CD4-positive, alpha-beta T cell treated with Interferon gamma for 1 hour (primary cell): Measurements from ENCODE around the gene PMM2.
"Not testable (repeated sequence)": the region's sequence is repeated elsewhere in the genome, so short reads cannot be mapped to it uniquely, and the experiment has no call there.

Experiments used
- DNase-seq: peaks from one replicate; pipeline ENCODE4 v3.0.0-alpha.2; 2020

The PMM2 gene

DNA sequence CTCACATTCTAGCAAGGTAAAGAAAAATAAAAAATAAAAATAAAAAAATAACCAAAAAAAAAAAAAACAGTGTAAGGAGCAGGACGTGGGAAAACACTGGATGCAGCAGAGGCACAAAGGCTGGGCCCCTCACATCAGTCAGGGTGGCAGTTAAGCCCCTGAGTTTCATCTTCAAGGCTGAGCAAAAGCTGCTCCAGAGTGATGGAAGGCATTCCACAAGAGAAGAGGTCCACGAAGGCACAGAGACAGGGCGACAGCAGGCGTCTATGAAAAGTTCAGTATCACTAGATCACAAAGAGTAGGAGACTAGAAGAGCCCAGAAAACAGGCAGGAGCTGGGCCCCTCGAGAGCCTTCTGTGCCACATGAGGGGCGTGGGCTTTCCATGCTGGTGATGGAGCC, 12.2 kb upstream of the PMM2 start:
- no peak for DNase-seq

DNA sequence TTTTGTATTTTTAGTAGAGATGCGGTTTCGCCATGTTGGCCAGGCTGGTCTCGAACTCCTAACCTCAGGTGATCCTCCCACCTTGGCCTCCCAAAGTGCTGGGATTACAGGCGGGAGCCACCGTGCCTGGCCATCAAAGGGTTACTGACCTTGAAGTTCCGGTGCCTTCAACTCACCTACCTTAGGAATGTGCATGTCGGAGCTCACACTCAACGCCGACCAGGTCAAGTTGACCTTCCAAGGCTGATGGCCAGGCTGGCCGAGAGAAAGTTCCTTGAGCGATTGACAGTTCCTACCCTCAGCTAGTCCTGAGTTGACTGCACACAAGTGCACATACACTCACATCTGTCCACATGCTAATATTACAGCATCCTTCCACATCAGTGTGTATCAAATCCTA, 11.3 kb upstream of the PMM2 start:
- DNase-seq: not testable (repeated sequence)

DNA sequence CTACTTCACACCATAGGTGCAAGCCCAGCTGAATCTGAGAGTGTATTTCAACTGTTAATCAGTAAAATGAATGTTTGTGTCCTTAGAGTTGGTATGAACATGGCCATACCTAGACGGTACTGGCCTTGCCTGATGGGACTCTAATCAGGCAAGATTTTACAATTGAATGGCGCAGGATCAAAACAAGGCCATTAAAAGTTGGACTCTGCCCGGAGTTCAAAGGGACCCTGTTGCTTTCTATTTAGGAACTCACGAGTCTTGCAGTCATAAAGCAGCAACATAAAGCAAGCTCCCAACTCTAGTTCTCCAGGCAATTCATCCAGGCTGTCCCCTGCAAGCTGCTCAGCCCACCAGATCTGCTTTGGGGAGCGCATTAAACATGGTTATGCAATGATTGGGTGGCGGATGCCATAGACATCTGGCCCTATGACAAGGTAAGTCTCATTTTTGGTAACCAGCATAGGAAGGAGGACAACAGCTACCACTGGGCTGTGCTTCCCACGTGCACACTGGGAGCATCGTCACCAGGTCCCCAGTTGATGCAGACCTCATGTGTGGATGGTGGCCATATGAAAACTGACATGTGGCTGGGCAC, 9.0 kb upstream of the PMM2 start:
- no peak for DNase-seq

DNA sequence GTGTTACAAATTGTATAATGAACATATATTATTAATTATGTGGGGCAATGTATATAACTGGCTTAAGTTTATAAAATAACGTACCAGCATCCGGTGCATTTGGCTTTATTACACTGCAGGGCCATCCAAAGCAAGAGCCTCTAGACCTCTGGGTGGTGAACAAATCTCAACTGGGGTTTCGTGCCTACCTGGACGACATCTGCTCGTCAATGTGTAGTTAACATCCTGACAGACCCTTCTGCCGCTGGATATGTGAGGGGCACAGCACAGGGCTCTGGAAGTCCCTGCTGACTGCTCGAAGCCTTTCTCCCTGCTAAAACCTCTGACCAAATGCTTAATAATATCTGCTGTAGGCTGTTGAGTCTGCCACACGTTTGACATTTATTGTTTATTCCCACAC, 2.5 kb upstream of the PMM2 start:
- DNase-seq: no peak

DNA sequence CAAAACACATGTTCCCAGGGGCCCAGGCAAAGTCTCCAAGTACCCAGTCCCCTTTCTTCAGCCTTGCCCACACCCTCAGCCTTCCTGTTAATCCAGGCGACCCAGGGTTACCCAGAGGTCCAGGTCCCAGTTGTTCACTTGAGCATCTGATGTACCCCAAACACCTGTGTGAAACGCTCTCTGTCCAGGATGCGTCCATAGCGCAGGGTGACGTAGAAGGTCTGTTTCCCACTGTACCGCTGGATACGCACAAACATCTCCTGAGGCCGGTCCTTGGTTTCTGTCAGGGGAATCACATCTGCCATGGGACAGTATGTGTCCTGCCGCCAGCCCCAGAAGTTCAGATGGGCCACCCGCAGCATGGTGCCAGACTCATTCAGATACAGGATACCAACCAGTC, 1.8 kb upstream of the PMM2 start:
- DNase-seq: no peak

DNA sequence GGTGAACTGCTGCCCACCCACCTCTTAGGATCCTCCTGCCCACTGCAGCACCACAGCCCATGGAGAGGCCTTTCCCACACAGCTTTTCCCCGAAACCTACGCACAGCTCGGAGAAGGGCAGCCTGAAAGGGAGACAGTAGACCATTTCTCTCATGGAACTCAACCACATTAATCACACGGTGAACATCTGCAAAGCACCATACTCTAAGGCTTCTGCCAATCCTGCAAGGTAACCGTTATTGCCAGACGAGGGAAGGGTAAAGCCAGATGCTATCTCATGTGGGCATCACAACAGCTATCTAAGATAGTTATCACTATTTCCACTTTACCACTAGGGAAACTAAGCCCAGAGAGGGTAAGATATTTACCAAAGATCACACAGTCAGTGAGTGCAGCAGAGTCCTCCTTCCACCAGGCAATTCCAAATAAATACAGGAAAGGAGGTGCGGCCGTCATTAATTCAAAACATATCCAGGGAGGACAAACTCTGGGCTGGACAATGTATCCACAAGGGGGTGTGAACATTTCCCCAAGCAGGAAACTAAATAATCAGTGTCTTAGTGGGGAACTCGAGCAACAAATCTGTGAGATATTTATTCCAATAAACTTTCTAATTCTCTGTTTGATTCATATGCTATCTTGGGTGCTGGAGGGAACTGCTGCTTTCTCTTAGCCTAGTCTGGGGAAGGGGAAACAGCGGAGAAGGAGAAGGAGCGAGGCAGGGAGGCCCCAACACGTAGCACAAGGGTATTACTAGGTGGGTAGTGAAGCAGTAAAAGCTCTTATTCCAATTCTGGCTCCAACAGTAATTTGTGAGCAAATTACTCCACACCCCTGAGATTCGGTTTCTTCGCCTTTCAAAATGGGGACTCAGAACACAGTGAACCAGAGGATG, 923 bp upstream of the PMM2 start:
- no peak for DNase-seq

DNA sequence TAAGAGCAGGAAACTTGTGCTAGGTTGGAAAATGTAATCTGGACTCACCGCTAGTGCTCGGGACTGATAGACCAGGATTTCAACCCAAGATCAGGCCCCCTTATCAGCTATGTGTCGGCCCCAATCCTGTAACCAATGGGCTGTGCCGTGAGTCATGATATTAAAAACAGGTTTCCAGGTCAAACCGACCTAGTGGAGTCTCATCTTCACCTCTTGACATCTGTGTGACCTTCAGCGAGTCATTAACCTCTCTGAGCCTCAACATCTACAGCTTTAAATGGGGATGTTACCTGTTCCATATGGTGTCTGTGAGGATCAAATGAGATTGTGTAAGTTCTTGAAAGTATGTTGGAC, 512 bp downstream of the PMM2 start:
- DNase-seq: no peak

DNA sequence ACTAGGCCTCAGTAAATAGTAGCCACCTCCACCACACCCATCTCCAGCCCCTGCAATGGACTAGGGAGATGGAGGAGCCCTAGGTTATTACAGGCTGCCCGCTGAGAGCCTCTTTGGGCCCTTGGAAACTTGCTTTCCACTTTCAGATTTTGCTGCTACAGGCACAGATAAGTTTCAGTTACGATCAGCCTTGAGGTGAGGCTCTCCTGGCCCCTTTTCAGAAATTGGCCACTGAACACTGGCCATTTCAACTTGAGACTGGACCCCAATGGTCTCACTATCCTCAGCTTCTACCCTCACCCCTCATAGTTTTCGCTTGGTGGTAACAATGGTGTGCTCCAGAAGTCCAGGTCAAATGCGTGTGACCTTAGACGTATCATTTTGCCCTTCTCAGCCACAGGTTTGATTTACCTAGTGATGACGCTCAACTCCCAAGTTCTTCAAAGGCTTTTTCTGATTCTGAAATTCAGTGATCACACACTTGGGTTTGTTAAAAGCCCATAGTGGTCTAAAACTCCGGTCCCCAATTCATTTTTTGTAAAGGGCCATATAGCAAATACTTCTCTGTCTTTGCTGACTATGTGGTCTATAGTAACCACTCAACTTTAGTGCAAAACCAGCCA, 1.0 kb downstream of the PMM2 start:
- DNase-seq: no peak

DNA sequence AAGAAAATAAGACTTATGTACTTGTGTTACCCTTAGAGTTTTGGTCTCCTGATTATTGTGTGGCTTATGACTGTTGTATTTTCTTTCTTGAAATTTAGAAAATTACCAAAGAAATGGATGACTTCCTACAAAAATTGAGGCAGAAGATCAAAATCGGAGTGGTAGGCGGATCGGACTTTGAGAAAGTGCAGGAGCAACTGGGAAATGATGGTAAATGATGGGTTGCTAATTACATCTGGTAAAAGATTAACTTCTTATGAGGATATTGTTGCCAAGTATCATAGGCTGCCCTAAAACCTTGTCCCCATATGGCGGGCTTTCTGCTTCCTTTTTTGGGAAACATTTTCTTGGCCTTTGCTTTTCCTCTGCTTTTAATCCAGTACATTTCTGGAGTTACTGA, 4.1 kb downstream of the PMM2 start:
- DNase-seq: no peak

DNA sequence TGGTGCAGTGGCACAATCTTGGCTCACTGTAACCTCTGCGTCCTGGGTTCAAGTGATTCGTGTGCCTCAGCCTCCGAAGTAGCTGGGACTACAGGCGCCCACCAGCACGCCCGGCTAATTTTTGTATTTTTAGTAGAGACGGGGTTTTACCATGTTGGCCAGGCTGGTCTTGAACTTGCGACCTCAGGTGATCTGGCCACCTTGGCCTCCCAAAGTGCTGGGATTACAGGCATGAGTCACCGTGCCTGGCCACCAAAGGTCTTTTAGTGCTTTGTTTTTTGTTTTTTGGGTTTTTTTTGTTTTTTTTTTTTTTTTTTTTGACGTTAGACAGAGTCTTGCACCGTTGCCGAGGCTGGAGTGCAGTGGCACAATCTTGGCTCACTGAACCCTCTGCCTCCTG, 6.1 kb downstream of the PMM2 start:
- DNase-seq: not testable (repeated sequence)

DNA sequence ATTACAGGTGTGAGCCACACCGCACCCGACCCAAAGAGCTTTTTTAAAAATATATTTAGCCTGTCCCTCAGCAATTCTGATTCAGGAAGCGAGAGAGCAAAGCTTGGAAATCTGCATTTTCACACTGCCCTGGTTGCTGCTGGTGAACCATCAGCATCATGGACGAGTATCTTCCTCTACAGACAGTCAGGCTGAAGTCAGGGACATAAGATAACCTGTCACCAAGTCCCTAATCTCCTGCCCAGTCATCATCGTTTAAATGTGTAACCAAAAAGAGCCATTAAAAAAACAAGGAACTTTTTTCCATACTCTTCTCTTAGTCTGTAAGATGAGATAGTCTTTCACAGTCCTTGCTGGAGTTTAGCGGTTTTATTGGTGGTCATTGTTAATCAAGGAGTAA, 6.7 kb downstream of the PMM2 start:
- DNase-seq: no peak

DNA sequence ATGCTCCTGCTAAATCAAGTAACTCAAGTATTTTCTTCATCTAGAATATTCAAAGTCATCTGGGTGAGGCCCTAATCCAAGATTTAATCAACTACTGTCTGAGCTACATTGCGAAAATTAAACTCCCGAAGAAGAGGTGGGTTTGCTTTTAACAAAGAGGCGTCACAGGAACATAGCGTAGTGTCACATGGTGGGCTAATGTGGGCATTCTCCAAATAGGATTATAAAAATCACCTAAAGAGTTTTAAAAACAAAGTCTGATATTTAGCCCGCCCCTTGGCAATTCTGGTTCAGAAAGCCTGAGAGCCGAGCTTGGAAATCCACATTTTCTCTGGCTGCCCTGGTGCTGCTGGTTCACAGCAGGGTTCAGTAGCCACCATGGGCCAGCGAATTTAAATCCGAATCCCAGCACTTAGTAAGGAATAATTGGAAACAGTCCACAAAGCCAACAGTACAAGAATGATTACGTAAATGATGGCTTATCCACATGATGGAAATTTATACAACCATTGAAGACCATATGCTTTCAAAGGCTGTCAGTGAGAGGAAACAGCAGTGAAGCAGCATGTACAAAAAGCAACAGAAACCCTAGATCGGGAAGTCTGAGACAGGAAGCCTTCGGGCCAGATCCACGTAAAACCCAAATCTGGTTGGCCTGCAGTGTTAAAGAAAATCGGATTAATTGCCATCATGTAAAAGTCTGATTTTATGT, 8.8 kb downstream of the PMM2 start:
- DNase-seq: no peak

DNA sequence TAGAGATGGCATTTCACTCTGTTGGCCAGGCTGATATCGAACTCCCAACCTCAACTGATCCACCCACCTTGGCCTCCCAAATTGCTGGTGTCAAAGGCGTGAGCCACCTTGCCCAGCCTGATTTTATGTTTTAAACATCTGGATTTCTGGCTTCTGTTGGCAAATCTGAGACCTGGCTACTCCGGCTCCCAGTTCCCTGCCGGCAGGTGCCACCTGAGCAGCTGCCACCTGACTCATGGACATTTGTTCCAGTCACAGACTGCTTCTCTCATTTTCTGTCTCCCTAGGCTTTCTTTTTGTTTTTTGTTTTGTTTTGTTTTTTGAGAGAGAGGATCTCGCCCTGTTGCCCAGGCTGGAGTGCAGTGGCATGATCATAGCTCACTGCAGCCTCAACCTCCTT, 9.6 kb downstream of the PMM2 start:
- DNase-seq: no peak

DNA sequence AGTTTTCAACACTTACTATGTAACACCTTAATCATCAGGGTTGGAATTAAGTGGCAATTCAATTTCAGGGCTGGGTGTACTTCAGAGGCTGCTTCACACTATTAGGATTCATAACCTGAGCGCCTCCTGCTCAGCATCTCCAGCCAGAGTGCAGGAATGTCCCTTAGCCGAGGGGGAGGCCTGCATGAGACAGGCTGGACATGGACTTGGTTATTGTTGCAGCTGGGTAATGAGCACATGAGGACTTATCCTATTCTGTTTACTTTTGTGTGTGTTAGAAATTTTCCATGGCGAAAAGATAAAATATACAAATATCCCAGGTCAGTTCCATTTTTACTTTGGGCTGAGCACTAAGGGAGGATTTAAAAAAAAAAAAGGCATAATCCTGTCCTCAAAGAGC, 10.4 kb downstream of the PMM2 start:
- no peak for DNase-seq

DNA sequence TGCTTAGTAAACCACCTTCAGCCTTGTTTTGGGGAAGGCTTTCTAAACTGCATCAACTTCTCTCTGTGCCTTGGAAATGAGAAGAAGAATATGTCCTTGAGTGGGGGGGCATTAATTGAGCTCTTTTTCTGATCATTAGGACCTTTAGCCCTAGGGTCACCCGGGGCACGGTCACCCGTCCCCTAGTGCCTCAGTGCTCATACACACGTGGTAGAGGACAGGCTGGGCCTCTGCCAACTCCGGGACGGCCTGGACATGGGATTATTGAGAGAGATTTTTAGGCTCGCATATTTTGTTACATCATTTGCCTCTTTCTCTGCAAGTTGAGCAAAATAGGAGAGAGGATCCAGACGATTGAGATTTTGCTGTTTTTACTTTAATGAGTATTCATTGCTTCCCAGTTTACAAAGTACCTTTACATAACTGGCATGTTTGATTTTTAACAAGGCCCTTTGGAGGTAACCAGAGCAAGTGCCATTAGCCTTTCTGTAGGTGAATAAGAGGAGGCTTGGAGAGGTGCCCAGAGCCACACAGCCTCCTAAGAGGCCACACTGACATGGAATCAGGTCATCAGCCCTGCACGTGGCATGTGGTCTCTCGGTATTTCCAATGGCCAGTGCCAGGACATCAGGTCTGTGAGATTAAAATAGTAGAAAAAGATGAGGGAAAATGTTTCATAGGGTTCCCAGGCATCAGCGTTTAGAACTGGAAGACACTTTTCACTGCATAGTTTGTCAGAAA, 11.1 kb downstream of the PMM2 start:
- DNase-seq: no peak

DNA sequence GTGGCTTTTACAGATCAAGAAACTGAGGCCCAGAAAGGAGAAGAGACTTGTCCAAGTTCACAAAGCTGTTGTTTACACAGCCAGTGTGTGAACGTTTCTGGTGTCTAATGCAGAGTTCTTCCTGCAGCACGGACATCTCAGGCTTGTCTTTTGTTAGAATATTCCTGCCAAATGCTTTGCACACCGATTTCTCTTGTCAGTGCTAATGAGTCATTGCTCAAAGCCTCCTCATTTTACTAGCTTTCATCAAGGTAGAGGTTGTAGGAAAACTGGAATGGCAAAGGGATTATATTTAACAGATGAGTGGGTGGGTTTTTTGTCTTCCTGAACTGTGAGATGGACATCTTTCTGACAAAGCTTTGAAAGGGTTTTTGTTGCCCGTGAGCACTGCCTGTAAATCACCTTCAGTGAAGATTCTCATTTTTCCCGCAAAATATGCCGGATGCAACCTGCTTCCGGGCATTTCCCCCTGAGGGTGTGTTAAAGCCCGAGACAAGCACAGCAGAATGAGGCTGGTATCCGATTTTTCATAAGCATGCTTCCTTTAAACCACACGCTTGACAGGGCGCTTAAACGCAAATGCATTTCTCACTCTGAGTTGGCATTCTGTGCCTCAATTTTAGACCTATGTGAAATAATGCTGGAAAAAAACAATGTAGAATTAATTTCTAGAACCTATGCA, 14.7 kb downstream of the PMM2 start:
- DNase-seq: no peak

DNA sequence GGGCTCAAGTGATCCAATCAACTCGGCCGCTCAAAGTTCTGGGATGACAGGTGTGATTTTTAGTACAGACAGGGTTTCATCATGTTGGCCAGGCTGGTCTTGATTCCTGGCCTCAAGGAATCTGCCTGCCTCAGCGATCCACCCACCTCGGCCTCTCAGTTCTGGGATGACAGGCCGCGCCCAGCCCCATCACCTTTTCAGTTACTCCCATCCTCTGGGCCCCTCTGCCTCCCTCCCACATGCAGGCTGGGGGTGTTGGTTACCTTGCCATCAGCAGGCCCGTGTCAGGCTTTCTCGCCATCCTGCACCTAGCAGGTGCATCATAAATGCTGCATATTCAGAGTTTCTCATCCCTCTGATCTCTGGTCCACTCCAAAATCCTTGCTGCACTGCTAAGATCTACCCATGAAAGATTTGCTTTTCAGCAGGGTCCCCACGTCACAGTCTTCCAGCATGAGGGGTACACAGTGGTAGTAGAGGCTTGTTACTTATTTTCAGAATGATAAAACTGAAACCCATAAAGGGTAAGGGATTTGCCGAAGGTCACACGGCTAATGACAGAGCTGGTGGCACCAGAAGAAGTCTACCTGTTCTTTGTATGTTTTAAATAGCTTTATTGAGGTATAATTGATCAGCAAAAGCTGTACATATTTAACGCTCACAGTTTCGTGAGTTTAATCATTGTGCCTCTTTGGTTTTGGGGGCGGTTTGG, 16.6 kb downstream of the PMM2 start:
- DNase-seq: no peak

DNA sequence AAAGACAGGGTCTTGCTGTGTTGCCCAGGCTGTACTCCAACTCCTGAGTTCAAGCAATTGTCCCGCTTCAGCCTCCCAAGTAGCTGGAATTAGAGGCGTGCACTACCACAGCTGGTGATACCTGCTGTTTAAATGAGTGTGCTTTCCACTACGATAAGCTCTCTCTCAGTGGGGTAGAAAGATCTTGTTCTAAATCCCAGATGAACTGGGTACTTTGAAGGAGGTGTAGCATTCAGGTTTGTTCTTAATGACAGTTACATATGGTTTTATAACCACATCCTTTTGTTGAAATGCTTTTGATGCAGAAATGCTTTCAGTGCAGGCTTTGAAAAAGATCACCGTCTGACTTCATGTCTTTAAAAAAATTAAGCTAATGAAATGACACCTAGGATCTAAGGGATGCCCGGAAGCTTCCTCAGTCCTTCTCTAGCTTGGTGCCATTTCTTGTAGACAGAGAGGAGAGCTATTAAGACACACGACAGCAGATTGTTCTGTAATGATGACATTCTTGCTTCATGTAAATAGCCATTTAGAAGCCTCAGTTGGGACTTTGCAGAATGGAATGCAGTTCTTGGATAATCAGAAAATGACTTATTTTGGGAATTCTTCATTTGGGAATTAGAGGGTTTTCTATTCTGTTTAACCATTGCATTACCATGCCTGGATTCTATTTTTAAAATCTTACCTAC, 19.5 kb downstream of the PMM2 start:
- DNase-seq: no peak

DNA sequence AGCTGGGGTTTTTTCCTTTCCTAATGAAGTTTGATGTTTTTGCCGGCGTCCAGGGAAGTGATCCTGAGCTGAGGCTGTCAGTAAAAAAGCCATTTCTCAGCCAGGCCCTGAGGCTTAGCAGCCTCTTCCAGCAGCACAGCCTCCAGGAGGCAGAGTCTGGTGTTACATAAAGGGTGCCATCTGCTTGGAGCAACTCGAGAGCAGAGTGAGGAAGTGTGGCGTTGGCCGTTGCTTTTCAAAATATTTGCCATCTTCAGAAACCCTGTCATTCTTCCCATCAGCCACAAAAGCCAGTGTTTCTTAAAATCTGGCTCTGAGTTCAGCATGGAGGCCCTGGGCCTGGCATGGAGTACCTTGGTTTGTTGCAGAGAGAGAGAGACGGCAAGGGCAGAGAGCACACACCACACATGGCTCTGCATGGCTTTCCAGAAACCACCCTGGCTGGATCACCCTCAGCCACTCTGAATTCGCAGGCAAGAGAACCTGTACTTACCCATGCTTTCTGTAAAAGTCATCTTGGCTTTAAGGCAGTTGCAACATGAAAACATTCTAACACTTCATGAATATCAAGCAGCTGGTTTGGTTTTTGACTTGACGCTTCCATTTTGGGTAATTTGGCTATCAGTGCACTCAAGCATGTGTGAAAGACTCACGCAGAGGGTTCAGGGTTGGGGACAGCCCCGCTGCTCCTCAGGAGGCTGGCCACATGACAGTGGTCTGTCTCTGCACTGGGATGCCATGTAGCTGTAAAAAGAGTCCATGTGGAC, 21.0 kb downstream of the PMM2 start:
- no peak for DNase-seq

DNA sequence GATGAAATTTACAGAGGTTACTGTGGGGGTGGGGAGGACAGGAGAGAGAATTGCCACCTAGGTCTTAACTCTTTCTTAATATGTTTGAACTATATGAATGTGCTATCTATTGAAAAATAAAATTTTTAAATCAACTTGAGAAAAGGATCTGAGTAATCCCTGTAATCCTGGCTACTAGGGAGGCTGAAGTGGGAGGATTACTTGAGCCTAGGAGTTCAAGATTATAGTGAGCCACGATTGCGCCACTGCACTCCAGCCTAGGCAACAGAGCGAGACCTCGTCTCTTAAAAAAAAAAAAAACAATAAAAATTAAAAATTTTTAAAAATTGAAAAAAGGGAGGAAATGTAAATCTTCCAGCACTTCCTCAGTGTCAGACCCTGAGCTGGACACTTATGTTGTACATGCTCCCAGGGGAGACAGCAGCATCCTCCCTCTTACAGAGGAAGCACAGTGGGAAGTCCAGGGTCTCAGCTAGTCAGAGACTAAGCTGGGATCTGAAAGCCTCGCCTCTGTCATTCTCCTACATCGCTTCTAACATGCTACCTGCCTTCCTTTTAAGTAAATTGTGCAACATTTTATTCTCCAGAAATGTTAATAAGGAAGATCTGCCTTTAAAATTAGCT, 21.9 kb downstream of the PMM2 start:
- DNase-seq: no peak
